Fibroblast of lung (primary cell): ENCODE data around the gene C1GALT1. TPM values are rescaled to one million over a fixed set of nuclear protein-coding genes. Genes with fewer than 3 reads are reported as not detected.

Source experiments
- DNase-seq, 2 donors: peaks; one replicate each; pipeline versions ENCODE4 v3.0.0 to v3.0.0-alpha.2; 2010; ENCODE audit warnings: low read depth in 2 of 2
- H2AFZ ChIP-seq: 2 replicates; pipeline ENCODE4 v1.5.1; 2012; ENCODE audit warnings: low read length, control low read depth, inconsistent platforms
- H3K27ac ChIP-seq: 2 replicates; pipeline ENCODE4 v1.5.1; 2011; ENCODE audit warnings: low read length, control low read depth; ENCODE audit not compliant: insufficient read depth
- H3K27me3 ChIP-seq: 2 replicates; pipeline ENCODE4 v1.5.1; 2011; ENCODE audit warnings: mild to moderate bottlenecking, low read length; ENCODE audit not compliant: control insufficient read depth, insufficient read depth
- H3K36me3 ChIP-seq: 2 replicates; pipeline ENCODE4 v1.5.1; 2011; ENCODE audit warnings: low read length; ENCODE audit not compliant: control insufficient read depth, insufficient read depth
- H3K4me1 ChIP-seq: 2 replicates; pipeline ENCODE4 v1.5.1; 2011; ENCODE audit warnings: low read length; ENCODE audit not compliant: control insufficient read depth, insufficient read depth; ENCODE audit errors: extremely low read depth
- H3K4me2 ChIP-seq: 2 replicates; pipeline ENCODE4 v1.5.1; 2011; ENCODE audit warnings: low read length, control low read depth; ENCODE audit not compliant: insufficient read depth; ENCODE audit errors: extremely low read depth
- H3K4me3 ChIP-seq, 4 experiments: fragments of 200-600 bp in 1 of 4; sonication (generic) in 1 of 4; replicated peaks in 1 of 4; 2 replicates each; pipeline ENCODE4 v1.5.1; 2011 to 2016; ENCODE audit warnings: low read length in 4 of 4, low read depth in 3 of 4, mild to moderate bottlenecking in 3 of 4, control low read depth in 2 of 4, inconsistent platforms in 1 of 4, mixed read lengths in 1 of 4; ENCODE audit not compliant: insufficient read depth in 1 of 4; ENCODE audit errors: control extremely low read depth in 1 of 4
- H3K79me2 ChIP-seq: 2 replicates; pipeline ENCODE4 v1.5.1; 2012; ENCODE audit warnings: mild to moderate bottlenecking, low read length, inconsistent platforms; ENCODE audit not compliant: control insufficient read depth, insufficient read depth
- H3K9ac ChIP-seq: 2 replicates; pipeline ENCODE4 v1.5.1; 2011; ENCODE audit warnings: mild to moderate bottlenecking, low read length, control low read depth; ENCODE audit not compliant: insufficient read depth
- H3K9me3 ChIP-seq: 2 replicates; pipeline ENCODE4 v1.5.1; 2012; ENCODE audit warnings: low read depth, low read length; ENCODE audit not compliant: control insufficient read depth, insufficient read depth
- H4K20me1 ChIP-seq: 2 replicates; pipeline ENCODE4 v1.5.1; 2011; ENCODE audit warnings: low read length; ENCODE audit not compliant: control insufficient read depth, insufficient read depth; ENCODE audit errors: extremely low read depth
- CTCF ChIP-seq, 2 donors: IDR thresholded peaks in 1 of 2; conservative IDR thresholded peaks in 1 of 2; 1 replicate in 1 of 2; 2 replicates in 1 of 2; pipeline ENCODE4 v1.5.1; 2011 to 2012; ENCODE audit warnings: low read length in 2 of 2, control low read depth in 1 of 2, inconsistent platforms in 1 of 2, low read depth in 1 of 2, mild to moderate bottlenecking in 1 of 2
- EZH2 ChIP-seq: IDR thresholded peaks from 2 replicates; pipeline ENCODE4 v1.5.1; 2012; ENCODE audit warnings: low read length, control low read depth, mild to moderate bottlenecking; ENCODE audit errors: missing control alignments
- polyA plus RNA-seq, 2 donors: library from polyadenylated mRNA; depleted of rRNA in 1 of 2; stranded (reverse) in 1 of 2; unstranded in 1 of 2; fragments of >200 nt; gene quantifications; 2 replicates each; pipeline ENCODE4 v1.2.1, GENCODE V29; 2011 to 2012; ENCODE audit warnings: missing spikeins in 1 of 2
- total RNA-seq: library from RNA; depleted of rRNA; stranded (reverse); fragments of >200 nt; gene quantifications from 2 replicates; pipeline ENCODE4 v1.2.1, GENCODE V29; 2014

The C1GALT1 gene
- total and polyA plus RNA-seq, 2 donors (not counting 1 experiment from before 2014, with no cell fraction given), result 17.0 to 26.3 TPM

- Histone ChIP-seq H3K9ac (no peak overlapping the region), H2AFZ (no peak overlapping the region), H3K4me2 (no peak overlapping the region), H3K9me3 (no peaks in the 10 kb centered on the region), H3K36me3 (no peaks in the 10 kb centered on the region), H4K20me1 (no peaks in the 10 kb centered on the region), H3K27me3 (no peaks in the 10 kb centered on the region), H3K4me3 (no peak overlapping the region), H3K4me1 (no peaks in the 10 kb centered on the region), H3K27ac (no peak overlapping the region), H3K79me2 (no peaks in the 10 kb centered on the region)
- DNase-seq, result peak in 1 of 2 donors; percentile 26
- no peak for TF ChIP-seq EZH2
- no peak for TF ChIP-seq CTCF (conservative IDR thresholded peaks at IDR 0.05 in 1 of 2, IDR thresholded peaks at IDR 0.05 in 1 of 2; ENCODE audit: low read depth in 1 of 2, low read length in 2 of 2)
These were observed 46.1 kb downstream of the C1GALT1 start for GRCh38 chr7:7228472-7228871.

- no peak overlapping the region for H2AFZ ChIP-seq
- no peak overlapping the region for H3K4me2 ChIP-seq
- H4K20me1 ChIP-seq, result no peaks in the 10 kb centered on the region
- no peak for DNase-seq
- no peaks in the 10 kb centered on the region for H3K27me3 ChIP-seq
- H3K36me3 ChIP-seq, result no peaks in the 10 kb centered on the region
- no peak overlapping the region for H3K9ac ChIP-seq
- H3K79me2 ChIP-seq, result no peaks in the 10 kb centered on the region
- no peak overlapping the region for H3K27ac ChIP-seq
- TF ChIP-seq EZH2 (no peak), CTCF (conservative IDR thresholded peaks at IDR 0.05 in 1 of 2, IDR thresholded peaks at IDR 0.05 in 1 of 2; ENCODE audit: low read depth in 1 of 2, low read length in 2 of 2) (no peak)
- H3K4me3 ChIP-seq, result no peak overlapping the region
- no peaks in the 10 kb centered on the region for H3K4me1 ChIP-seq
- no peaks in the 10 kb centered on the region for H3K9me3 ChIP-seq
These were observed 46.6 kb downstream of the C1GALT1 start for GRCh38 chr7:7228967-7229366.

- no peak overlapping the region for H3K9ac ChIP-seq
- no peak overlapping the region for H3K4me3 ChIP-seq
- H3K27me3 ChIP-seq, result no peaks in the 10 kb centered on the region
- no peak overlapping the region for H2AFZ ChIP-seq
- H3K9me3 ChIP-seq, result no peaks in the 10 kb centered on the region
- H4K20me1 ChIP-seq, result no peaks in the 10 kb centered on the region
- no peak overlapping the region for H3K4me2 ChIP-seq
- H3K36me3 ChIP-seq, result no peaks in the 10 kb centered on the region
- no peak for DNase-seq
- H3K79me2 ChIP-seq, result no peaks in the 10 kb centered on the region
- H3K4me1 ChIP-seq, result no peaks in the 10 kb centered on the region
- no peak overlapping the region for H3K27ac ChIP-seq
- TF ChIP-seq CTCF (conservative IDR thresholded peaks at IDR 0.05 in 1 of 2, IDR thresholded peaks at IDR 0.05 in 1 of 2; ENCODE audit: low read depth in 1 of 2, low read length in 2 of 2), result no peak
- no peak for TF ChIP-seq EZH2
These were observed 48.7 kb downstream of the C1GALT1 start for GRCh38 chr7:7231000-7231399.
